Measurements from ENCODE around the gene ATP6V1D.

DNA sequence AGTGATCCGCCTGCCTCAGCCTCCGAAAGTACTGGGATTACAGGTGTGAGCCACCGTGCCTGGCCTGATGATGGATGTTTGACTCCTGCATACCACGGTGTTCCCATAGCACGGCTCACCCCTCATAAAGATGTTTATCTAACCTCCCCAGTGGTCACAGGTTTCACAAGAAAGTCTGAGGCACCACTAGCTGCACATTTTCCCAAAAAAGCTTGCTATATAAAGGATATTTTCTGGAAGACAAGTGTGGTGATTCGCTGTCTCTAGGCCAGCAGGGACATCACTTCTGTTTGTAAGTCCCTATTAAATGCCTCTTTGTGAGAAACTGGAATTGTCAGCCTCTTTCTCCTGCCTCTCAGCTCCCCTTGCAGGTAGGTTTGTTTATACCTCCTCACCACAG lies 34.1 kb upstream of the ATP6V1D start:
- TF ChIP-seq POLR2A (IDR thresholded peaks at IDR 0.05; ENCODE audit: low read length) (no peak), GATA1 (IDR thresholded peaks at IDR 0.05; ENCODE audit: low read depth, low read length) (no peak)

Measured in erythroblast (primary cell).